ENCODE results near the gene LAG3.

LAG3 gene

GRCh38 chr12:6827437-6827911, 55.2 kb downstream of the LAG3 start:
- H3K4me3 ChIP-seq (ENCODE audit: low read depth, low read length) = no peak overlapping the region
- DNase-seq (ENCODE audit: low read depth) = no peak

More at GRCh38 chr12:6827437-6827911, 55.2 kb downstream of the LAG3 start:
- no peak for TF ChIP-seq CTCF (IDR thresholded peaks at IDR 0.05; ENCODE audit: low read depth, low read length, missing control alignments)

Data from GM12864 (cell line).